ENCODE results near the gene SLC6A9. TPM values are rescaled to one million over a fixed set of nuclear protein-coding genes. Genes with fewer than 3 reads are reported as not detected.

The SLC6A9 gene
- total and polyA plus RNA-seq, 4 donors: 0.57 to 47.7 (median 3.6) TPM

GRCh38 chr1:44000122-44000665 lies 31.1 kb downstream of the SLC6A9 start (continued):
- TF ChIP-seq, protein P1, sequence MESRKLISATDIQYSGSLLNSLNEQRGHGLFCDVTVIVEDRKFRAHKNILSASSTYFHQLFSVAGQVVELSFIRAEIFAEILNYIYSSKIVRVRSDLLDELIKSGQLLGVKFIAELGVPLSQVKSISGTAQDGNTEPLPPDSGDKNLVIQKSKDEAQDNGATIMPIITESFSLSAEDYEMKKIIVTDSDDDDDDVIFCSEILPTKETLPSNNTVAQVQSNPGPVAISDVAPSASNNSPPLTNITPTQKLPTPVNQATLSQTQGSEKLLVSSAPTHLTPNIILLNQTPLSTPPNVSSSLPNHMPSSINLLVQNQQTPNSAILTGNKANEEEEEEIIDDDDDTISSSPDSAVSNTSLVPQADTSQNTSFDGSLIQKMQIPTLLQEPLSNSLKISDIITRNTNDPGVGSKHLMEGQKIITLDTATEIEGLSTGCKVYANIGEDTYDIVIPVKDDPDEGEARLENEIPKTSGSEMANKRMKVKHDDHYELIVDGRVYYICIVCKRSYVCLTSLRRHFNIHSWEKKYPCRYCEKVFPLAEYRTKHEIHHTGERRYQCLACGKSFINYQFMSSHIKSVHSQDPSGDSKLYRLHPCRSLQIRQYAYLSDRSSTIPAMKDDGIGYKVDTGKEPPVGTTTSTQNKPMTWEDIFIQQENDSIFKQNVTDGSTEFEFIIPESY (IDR thresholded peaks at IDR 0.05): no peak
- no peak for TF ChIP-seq SP1 (IDR thresholded peaks at IDR 0.05)
- no peak for TF ChIP-seq CTCF (IDR thresholded peaks at IDR 0.05; ENCODE audit: low read depth, low read length, missing input control)

- H3K9ac ChIP-seq (ENCODE audit: low read depth in 1 of 2, low read length in 2 of 2): no peak overlapping the region
- 91% methylated on average over 8 of the region's 8 CpGs for WGBS
- H3K27ac ChIP-seq (ENCODE audit: low read depth in 1 of 2, low read length in 2 of 2): no peak overlapping the region
- no peak overlapping the region for H3K4me3 ChIP-seq (ENCODE audit: low read depth in 1 of 3, low read length in 3 of 3)
- DNase-seq (ENCODE audit: low spot score): no peak
- TF ChIP-seq HNF4G (IDR thresholded peaks at IDR 0.05) (no peak), FOXA1 (IDR thresholded peaks at IDR 0.05) (no peak), TAF1 (conservative IDR thresholded peaks at IDR 0.05) (no peak)
- TF ChIP-seq, protein P1 (IDR thresholded peaks at IDR 0.05): no peak
- no peaks in the 10 kb centered on the region for H3K4me1 ChIP-seq (ENCODE audit: control insufficient read depth in 4 of 4, insufficient read depth in 4 of 4, low read length in 3 of 4)
- no peaks in the 10 kb centered on the region for H3K27me3 ChIP-seq (ENCODE audit: control insufficient read depth in 4 of 4, insufficient read depth in 4 of 4, low read length in 3 of 4)
- H3K36me3 ChIP-seq (ENCODE audit: control insufficient read depth in 4 of 4, insufficient read depth in 3 of 4, low read depth in 1 of 4, low read length in 3 of 4): no peaks in the 10 kb centered on the region
- H3K9me3 ChIP-seq (ENCODE audit: control insufficient read depth in 4 of 4, low read length in 3 of 4): no peaks in the 10 kb centered on the region
Observed at GRCh38 chr1:43999455-43999854, 31.8 kb downstream of the SLC6A9 start.

DNA sequence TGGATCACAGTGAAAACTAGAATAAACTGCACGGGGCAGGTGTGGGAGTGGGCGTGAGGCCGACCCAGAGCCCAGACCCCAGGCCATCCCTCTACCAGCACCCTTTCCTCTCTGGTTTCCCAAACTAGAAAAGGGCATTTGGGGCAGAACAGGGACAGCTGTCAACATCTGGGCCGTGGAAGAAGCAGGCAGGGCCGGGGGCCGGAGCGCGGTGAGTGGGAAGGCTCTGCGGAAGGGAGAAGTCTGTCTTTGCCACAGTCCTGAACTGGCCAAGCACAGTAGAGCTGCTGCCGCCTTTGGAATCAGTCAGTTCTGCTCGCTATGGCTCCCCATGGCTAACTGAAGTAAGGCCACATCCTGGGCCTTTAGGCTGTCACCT lies 33.3 kb downstream of the SLC6A9 start:
- Histone ChIP-seq H3K9ac (ENCODE audit: low read depth in 1 of 2, low read length in 2 of 2) (no peak overlapping the region), H3K4me3 (ENCODE audit: low read depth in 1 of 3, low read length in 3 of 3) (no peak overlapping the region), H3K27ac (ENCODE audit: low read depth in 1 of 2, low read length in 2 of 2) (no peak overlapping the region), H3K36me3 (ENCODE audit: control insufficient read depth in 4 of 4, insufficient read depth in 3 of 4, low read depth in 1 of 4, low read length in 3 of 4) (no peaks in the 10 kb centered on the region), H3K4me1 (ENCODE audit: control insufficient read depth in 4 of 4, insufficient read depth in 4 of 4, low read length in 3 of 4) (no peaks in the 10 kb centered on the region), H3K9me3 (ENCODE audit: control insufficient read depth in 4 of 4, low read length in 3 of 4) (no peaks in the 10 kb centered on the region), H3K27me3 (ENCODE audit: control insufficient read depth in 4 of 4, insufficient read depth in 4 of 4, low read length in 3 of 4) (no peaks in the 10 kb centered on the region)
- 75% methylated on average over 11 of the region's 11 CpGs for WGBS
- DNase-seq (ENCODE audit: low spot score): no peak
- TF ChIP-seq, protein P2, sequence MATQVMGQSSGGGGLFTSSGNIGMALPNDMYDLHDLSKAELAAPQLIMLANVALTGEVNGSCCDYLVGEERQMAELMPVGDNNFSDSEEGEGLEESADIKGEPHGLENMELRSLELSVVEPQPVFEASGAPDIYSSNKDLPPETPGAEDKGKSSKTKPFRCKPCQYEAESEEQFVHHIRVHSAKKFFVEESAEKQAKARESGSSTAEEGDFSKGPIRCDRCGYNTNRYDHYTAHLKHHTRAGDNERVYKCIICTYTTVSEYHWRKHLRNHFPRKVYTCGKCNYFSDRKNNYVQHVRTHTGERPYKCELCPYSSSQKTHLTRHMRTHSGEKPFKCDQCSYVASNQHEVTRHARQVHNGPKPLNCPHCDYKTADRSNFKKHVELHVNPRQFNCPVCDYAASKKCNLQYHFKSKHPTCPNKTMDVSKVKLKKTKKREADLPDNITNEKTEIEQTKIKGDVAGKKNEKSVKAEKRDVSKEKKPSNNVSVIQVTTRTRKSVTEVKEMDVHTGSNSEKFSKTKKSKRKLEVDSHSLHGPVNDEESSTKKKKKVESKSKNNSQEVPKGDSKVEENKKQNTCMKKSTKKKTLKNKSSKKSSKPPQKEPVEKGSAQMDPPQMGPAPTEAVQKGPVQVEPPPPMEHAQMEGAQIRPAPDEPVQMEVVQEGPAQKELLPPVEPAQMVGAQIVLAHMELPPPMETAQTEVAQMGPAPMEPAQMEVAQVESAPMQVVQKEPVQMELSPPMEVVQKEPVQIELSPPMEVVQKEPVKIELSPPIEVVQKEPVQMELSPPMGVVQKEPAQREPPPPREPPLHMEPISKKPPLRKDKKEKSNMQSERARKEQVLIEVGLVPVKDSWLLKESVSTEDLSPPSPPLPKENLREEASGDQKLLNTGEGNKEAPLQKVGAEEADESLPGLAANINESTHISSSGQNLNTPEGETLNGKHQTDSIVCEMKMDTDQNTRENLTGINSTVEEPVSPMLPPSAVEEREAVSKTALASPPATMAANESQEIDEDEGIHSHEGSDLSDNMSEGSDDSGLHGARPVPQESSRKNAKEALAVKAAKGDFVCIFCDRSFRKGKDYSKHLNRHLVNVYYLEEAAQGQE (IDR thresholded peaks at IDR 0.05): no peak
- TF ChIP-seq RAD21 (IDR thresholded peaks at IDR 0.05): no peak
- TF ChIP-seq HNF4A (conservative IDR thresholded peaks at IDR 0.05): no peak
- no peak for TF ChIP-seq EGR1 (IDR thresholded peaks at IDR 0.05; ENCODE audit: low read depth in 2 of 2)
- no peak for TF ChIP-seq SP1 (IDR thresholded peaks at IDR 0.05)
- no peak for TF ChIP-seq MAX (IDR thresholded peaks at IDR 0.05)
- no peak for TF ChIP-seq FOXA1 (IDR thresholded peaks at IDR 0.05)
- TF ChIP-seq HNF4G (IDR thresholded peaks at IDR 0.05): no peak
- TF ChIP-seq ATF3 (IDR thresholded peaks at IDR 0.05): no peak
- TF ChIP-seq TAF1 (conservative IDR thresholded peaks at IDR 0.05): no peak
- no peak for TF ChIP-seq FOXA2 (IDR thresholded peaks at IDR 0.05)
- TF ChIP-seq, protein P1 (IDR thresholded peaks at IDR 0.05): no peak
- TF ChIP-seq NR2F2 (IDR thresholded peaks at IDR 0.05): no peak
- no peak for TF ChIP-seq CTCF (IDR thresholded peaks at IDR 0.05; ENCODE audit: low read depth, low read length, missing input control)
- no peak for TF ChIP-seq YY1 (IDR thresholded peaks at IDR 0.05)

All from liver (tissue), 9 donors.